GM19395 (cell line): Measurements from ENCODE around the gene RERE.
"Not testable (repeated sequence)": the region's sequence is repeated elsewhere in the genome, so short reads cannot be mapped to it uniquely, and the experiment has no call there.

Experiments used
- ATAC-seq: cut with Tn5 transposase; IDR thresholded peaks from one replicate; pipeline ENCODE4 v1.9.1; 2021; ENCODE audit warnings: mild to moderate bottlenecking, moderate library complexity; ENCODE audit not compliant: unreplicated experiment

Gene RERE

GRCh38 chr1:8844501-8845006 lies 27.1 kb upstream of the RERE start:
- ATAC-seq, result no peak

- ATAC-seq, result no peak
These were observed 24.0 kb upstream of the RERE start for GRCh38 chr1:8841395-8841794.

- no peak for ATAC-seq
These were observed 22.6 kb upstream of the RERE start for GRCh38 chr1:8839990-8840389.

GRCh38 chr1:8835941-8836643 lies 18.7 kb upstream of the RERE start:
- ATAC-seq, result no peak

GRCh38 chr1:8831340-8831739 lies 13.9 kb upstream of the RERE start:
- ATAC-seq, result no peak

GRCh38 chr1:8830732-8831131 lies 13.3 kb upstream of the RERE start:
- not testable (repeated sequence) for ATAC-seq

GRCh38 chr1:8825985-8826481 lies 8.6 kb upstream of the RERE start:
- no peak for ATAC-seq

GRCh38 chr1:8823295-8823664 lies 5.8 kb upstream of the RERE start:
- ATAC-seq, result no peak

- ATAC-seq, result no peak
These were observed 5.2 kb upstream of the RERE start for GRCh38 chr1:8822373-8823294.

GRCh38 chr1:8821084-8821483 lies 3.6 kb upstream of the RERE start:
- ATAC-seq, result no peak

- ATAC-seq, result not testable (repeated sequence)
These were observed 1.3 kb upstream of the RERE start for GRCh38 chr1:8818789-8819188.

GRCh38 chr1:8818325-8818775 lies 910 bp upstream of the RERE start:
- no peak for ATAC-seq

- peak; percentile 27 for ATAC-seq
These were observed 519 bp downstream of the RERE start for GRCh38 chr1:8816831-8817411.

GRCh38 chr1:8816264-8816663 lies 1.2 kb downstream of the RERE start:
- ATAC-seq, result no peak

GRCh38 chr1:8815582-8816151 lies 1.8 kb downstream of the RERE start:
- ATAC-seq, result no peak

- no peak for ATAC-seq
These were observed 2.6 kb downstream of the RERE start for GRCh38 chr1:8814865-8815264.

- ATAC-seq, result no peak
These were observed 3.4 kb downstream of the RERE start for GRCh38 chr1:8813991-8814390.

- no peak for ATAC-seq
These were observed 4.2 kb downstream of the RERE start for GRCh38 chr1:8813016-8813763.

GRCh38 chr1:8812081-8812480 lies 5.4 kb downstream of the RERE start:
- no peak for ATAC-seq

GRCh38 chr1:8810987-8811386 lies 6.5 kb downstream of the RERE start:
- ATAC-seq, result no peak
